Measurements from ENCODE around the gene ZHX3.

GRCh38 chr20:41361757-41362747, 44.5 kb upstream of the ZHX3 start:
- no peak for TF ChIP-seq CTCF (IDR thresholded peaks at IDR 0.05 in 4 of 5, conservative IDR thresholded peaks at IDR 0.05 in 1 of 5)
- TF ChIP-seq POLR2A (IDR thresholded peaks at IDR 0.05): no peak
